Fibroblast of lung (primary cell): Measurements from ENCODE around the gene DNAH10. TPM values are rescaled to one million over a fixed set of nuclear protein-coding genes. Genes with fewer than 3 reads are reported as not detected.

Source experiments
- DNase-seq, 2 donors: peaks; one replicate each; pipeline versions ENCODE4 v3.0.0 to v3.0.0-alpha.2; 2010; ENCODE audit warnings: low read depth in 2 of 2
- H2AFZ ChIP-seq: 2 replicates; pipeline ENCODE4 v1.5.1; 2012; ENCODE audit warnings: low read length, control low read depth, inconsistent platforms
- H3K27ac ChIP-seq: 2 replicates; pipeline ENCODE4 v1.5.1; 2011; ENCODE audit warnings: low read length, control low read depth; ENCODE audit not compliant: insufficient read depth
- H3K27me3 ChIP-seq: 2 replicates; pipeline ENCODE4 v1.5.1; 2011; ENCODE audit warnings: mild to moderate bottlenecking, low read length; ENCODE audit not compliant: control insufficient read depth, insufficient read depth
- H3K36me3 ChIP-seq: 2 replicates; pipeline ENCODE4 v1.5.1; 2011; ENCODE audit warnings: low read length; ENCODE audit not compliant: control insufficient read depth, insufficient read depth
- H3K4me1 ChIP-seq: 2 replicates; pipeline ENCODE4 v1.5.1; 2011; ENCODE audit warnings: low read length; ENCODE audit not compliant: control insufficient read depth, insufficient read depth; ENCODE audit errors: extremely low read depth
- H3K4me2 ChIP-seq: 2 replicates; pipeline ENCODE4 v1.5.1; 2011; ENCODE audit warnings: low read length, control low read depth; ENCODE audit not compliant: insufficient read depth; ENCODE audit errors: extremely low read depth
- H3K4me3 ChIP-seq, 4 experiments: fragments of 200-600 bp in 1 of 4; sonication (generic) in 1 of 4; replicated peaks in 1 of 4; 2 replicates each; pipeline ENCODE4 v1.5.1; 2011 to 2016; ENCODE audit warnings: low read length in 4 of 4, low read depth in 3 of 4, mild to moderate bottlenecking in 3 of 4, control low read depth in 2 of 4, inconsistent platforms in 1 of 4, mixed read lengths in 1 of 4; ENCODE audit not compliant: insufficient read depth in 1 of 4; ENCODE audit errors: control extremely low read depth in 1 of 4
- H3K79me2 ChIP-seq: 2 replicates; pipeline ENCODE4 v1.5.1; 2012; ENCODE audit warnings: mild to moderate bottlenecking, low read length, inconsistent platforms; ENCODE audit not compliant: control insufficient read depth, insufficient read depth
- H3K9ac ChIP-seq: 2 replicates; pipeline ENCODE4 v1.5.1; 2011; ENCODE audit warnings: mild to moderate bottlenecking, low read length, control low read depth; ENCODE audit not compliant: insufficient read depth
- H3K9me3 ChIP-seq: 2 replicates; pipeline ENCODE4 v1.5.1; 2012; ENCODE audit warnings: low read depth, low read length; ENCODE audit not compliant: control insufficient read depth, insufficient read depth
- H4K20me1 ChIP-seq: 2 replicates; pipeline ENCODE4 v1.5.1; 2011; ENCODE audit warnings: low read length; ENCODE audit not compliant: control insufficient read depth, insufficient read depth; ENCODE audit errors: extremely low read depth
- CTCF ChIP-seq, 2 donors: IDR thresholded peaks in 1 of 2; conservative IDR thresholded peaks in 1 of 2; 1 replicate in 1 of 2; 2 replicates in 1 of 2; pipeline ENCODE4 v1.5.1; 2011 to 2012; ENCODE audit warnings: low read length in 2 of 2, control low read depth in 1 of 2, inconsistent platforms in 1 of 2, low read depth in 1 of 2, mild to moderate bottlenecking in 1 of 2
- EZH2 ChIP-seq: IDR thresholded peaks from 2 replicates; pipeline ENCODE4 v1.5.1; 2012; ENCODE audit warnings: low read length, control low read depth, mild to moderate bottlenecking; ENCODE audit errors: missing control alignments
- polyA plus RNA-seq, 2 donors: library from polyadenylated mRNA; depleted of rRNA in 1 of 2; stranded (reverse) in 1 of 2; unstranded in 1 of 2; fragments of >200 nt; gene quantifications; 2 replicates each; pipeline ENCODE4 v1.2.1, GENCODE V29; 2011 to 2012; ENCODE audit warnings: missing spikeins in 1 of 2
- total RNA-seq: library from RNA; depleted of rRNA; stranded (reverse); fragments of >200 nt; gene quantifications from 2 replicates; pipeline ENCODE4 v1.2.1, GENCODE V29; 2014

The DNAH10 gene
- total and polyA plus RNA-seq, 2 donors (not counting 1 experiment from before 2014, with no cell fraction given), result 0.06 to 0.33 TPM

GRCh38 chr12:123919980-123920360, 157.9 kb downstream of the DNAH10 start:
- H3K27ac ChIP-seq, result no peak overlapping the region

GRCh38 chr12:123923038-123923437, 160.9 kb downstream of the DNAH10 start:
- no peaks in the 10 kb centered on the region for H3K9me3 ChIP-seq
- no peak overlapping the region for H3K9ac ChIP-seq
- H3K4me2 ChIP-seq, result no peak overlapping the region
- no peaks in the 10 kb centered on the region for H3K79me2 ChIP-seq
- TF ChIP-seq CTCF (conservative IDR thresholded peaks at IDR 0.05 in 1 of 2, IDR thresholded peaks at IDR 0.05 in 1 of 2; ENCODE audit: low read depth in 1 of 2, low read length in 2 of 2) (no peak), EZH2 (no peak)
- H3K4me3 ChIP-seq, result no peak overlapping the region
- H3K27ac ChIP-seq, result no peak overlapping the region
- H2AFZ ChIP-seq, result no peak overlapping the region
- H3K27me3 ChIP-seq, result no peaks in the 10 kb centered on the region
- no peaks in the 10 kb centered on the region for H3K4me1 ChIP-seq
- H3K36me3 ChIP-seq, result no peaks in the 10 kb centered on the region
- H4K20me1 ChIP-seq, result no peaks in the 10 kb centered on the region
- no peak for DNase-seq

More at GRCh38 chr12:123919980-123920360, 157.9 kb downstream of the DNAH10 start:
- no peak overlapping the region for H3K9ac ChIP-seq
- no peaks in the 10 kb centered on the region for H4K20me1 ChIP-seq
- no peaks in the 10 kb centered on the region for H3K9me3 ChIP-seq
- TF ChIP-seq EZH2 (no peak), CTCF (conservative IDR thresholded peaks at IDR 0.05 in 1 of 2, IDR thresholded peaks at IDR 0.05 in 1 of 2; ENCODE audit: low read depth in 1 of 2, low read length in 2 of 2) (no peak)
- H3K4me2 ChIP-seq, result no peak overlapping the region
- H3K27me3 ChIP-seq, result no peaks in the 10 kb centered on the region
- H3K79me2 ChIP-seq, result no peaks in the 10 kb centered on the region
- DNase-seq, result no peak
- H3K4me1 ChIP-seq, result no peaks in the 10 kb centered on the region
- H3K36me3 ChIP-seq, result no peaks in the 10 kb centered on the region
- H2AFZ ChIP-seq, result no peak overlapping the region
- H3K4me3 ChIP-seq, result no peak overlapping the region

GRCh38 chr12:123923927-123924326, 161.8 kb downstream of the DNAH10 start:
- no peak for DNase-seq
- no peaks in the 10 kb centered on the region for H3K4me1 ChIP-seq
- TF ChIP-seq CTCF (conservative IDR thresholded peaks at IDR 0.05 in 1 of 2, IDR thresholded peaks at IDR 0.05 in 1 of 2; ENCODE audit: low read depth in 1 of 2, low read length in 2 of 2), result no peak
- no peak for TF ChIP-seq EZH2
- H3K9ac ChIP-seq, result no peak overlapping the region
- no peaks in the 10 kb centered on the region for H3K9me3 ChIP-seq
- no peaks in the 10 kb centered on the region for H4K20me1 ChIP-seq
- H2AFZ ChIP-seq, result no peak overlapping the region
- H3K27me3 ChIP-seq, result no peaks in the 10 kb centered on the region
- H3K79me2 ChIP-seq, result no peaks in the 10 kb centered on the region
- H3K27ac ChIP-seq, result no peak overlapping the region
- H3K36me3 ChIP-seq, result no peaks in the 10 kb centered on the region
- no peak overlapping the region for H3K4me3 ChIP-seq
- H3K4me2 ChIP-seq, result no peak overlapping the region
